ENCODE results near the gene WDR74.
A peak's percentile ranks its signal among the peaks of the same experiment; 100 is the strongest.

WDR74 gene

GRCh38 chr11:62791501-62792201 lies 47.7 kb downstream of the WDR74 start, which contains the start of gene TMEM223:
Gene TMEM223 (minus strand): TSS chr11:62792006. CDS start chr11:62791994, 12 bp downstream.
- DNase-seq = peak; percentile 91

DNA sequence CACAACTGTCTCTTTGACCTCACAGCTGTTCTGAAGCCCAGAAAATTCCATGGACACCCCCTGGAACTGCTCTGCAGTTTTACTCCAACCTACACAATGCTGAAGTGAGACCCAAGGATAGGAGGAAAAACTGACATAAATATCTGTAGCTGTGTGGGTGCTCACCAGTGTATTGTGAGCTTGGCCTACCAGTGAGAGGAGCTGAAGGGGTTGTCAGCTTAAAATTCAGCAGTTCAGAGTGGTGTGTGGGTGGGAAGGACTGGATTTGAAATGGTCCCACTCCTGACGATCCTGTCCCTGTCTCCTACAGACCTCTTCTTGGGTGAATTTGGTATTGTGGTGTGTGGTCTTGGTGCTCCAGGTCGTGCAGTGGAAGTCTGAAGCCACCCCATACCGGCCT lies 49.8 kb downstream of the WDR74 start:
- no peak for DNase-seq

DNA sequence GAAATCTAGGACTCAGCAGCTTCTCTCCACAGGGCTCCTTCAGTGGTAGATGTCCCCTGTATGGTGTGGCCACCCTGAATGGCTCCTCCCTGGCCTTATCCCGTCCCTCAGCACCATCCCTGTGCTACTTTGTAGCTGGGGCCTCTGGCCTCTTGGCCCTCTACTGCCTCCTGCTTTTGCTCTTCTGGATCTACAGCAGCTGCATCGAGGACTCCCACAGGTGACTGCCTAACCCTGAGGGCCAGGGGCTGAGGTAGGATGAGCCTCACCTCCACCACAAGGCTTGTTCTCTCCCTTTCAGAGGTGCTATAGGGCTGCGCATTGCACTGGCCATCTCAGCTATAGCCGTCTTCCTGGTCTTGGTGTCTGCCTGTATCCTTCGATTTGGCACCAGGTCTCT lies 50.4 kb downstream of the WDR74 start:
- no peak for DNase-seq

DNA sequence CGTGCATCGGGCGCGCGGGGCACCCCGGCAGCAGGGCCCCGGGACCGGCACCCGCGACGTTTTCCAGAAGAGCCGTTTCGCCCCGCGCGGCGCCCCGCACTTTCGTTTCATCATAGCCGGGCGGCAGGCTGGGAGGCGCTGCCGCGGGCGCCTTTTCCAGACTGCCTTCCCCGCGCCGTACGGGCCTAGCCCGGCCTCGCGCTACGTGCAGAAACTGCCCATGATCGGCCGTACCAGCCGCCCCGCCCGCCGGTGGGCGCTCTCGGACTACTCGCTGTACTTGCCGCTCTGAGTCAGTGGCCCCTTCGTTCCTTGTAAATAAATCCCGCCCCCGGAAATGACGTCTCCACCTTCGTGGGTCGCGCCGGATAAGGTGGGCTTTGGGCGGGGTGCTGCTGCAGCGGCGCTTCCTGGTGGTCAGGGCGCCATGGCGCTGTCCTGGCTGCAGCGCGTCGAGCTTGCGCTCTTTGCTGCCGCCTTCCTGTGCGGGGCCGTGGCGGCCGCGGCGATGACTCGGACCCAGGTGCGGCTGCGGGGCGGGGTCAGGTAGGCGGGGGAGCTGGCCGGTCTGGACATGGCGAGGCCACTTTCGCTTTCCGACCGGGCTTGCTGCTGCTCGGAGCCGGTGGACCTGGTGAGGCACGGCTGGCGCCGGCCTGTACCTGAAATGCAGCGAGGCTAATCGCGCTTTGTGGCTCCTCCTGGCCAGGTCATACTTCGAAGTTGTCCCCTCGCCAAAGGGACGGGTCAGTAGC lies 52.2 kb downstream of the WDR74 start, which contains the start of gene TMEM179B:
TMEM179B (plus strand) TSS at position 398 of the 755 bp plus-strand sequence; CDS start at position 428, 30 bp downstream.
- DNase-seq = peak; percentile 98

GRCh38 chr11:62786318-62787004 lies 52.9 kb downstream of the WDR74 start:
- DNase-seq = peak; percentile 89

Measured in CD4-positive, alpha-beta T cell treated with Interleukin-17A for 1 hour (primary cell).